Bronchial epithelial cell (primary cell): ENCODE data around the gene SYNGR3. TPM values are rescaled to one million over a fixed set of nuclear protein-coding genes. Genes with fewer than 3 reads are reported as not detected.

Experiments used
- DNase-seq: peaks from one replicate; pipeline ENCODE4 v3.0.0-alpha.2; 2010; ENCODE audit warnings: low read depth
- FAIRE-seq: peaks from 2 replicates; lab custom pipeline; 2011; peaks lifted over from hg19 to GRCh38; lab: Jason Lieb, UNC
- H3K27me3 ChIP-seq: 2 replicates; pipeline ENCODE4 v1.5.1; 2011; ENCODE audit warnings: low read length; ENCODE audit not compliant: control insufficient read depth, insufficient read depth
- H3K36me3 ChIP-seq: 2 replicates; pipeline ENCODE4 v1.5.1; 2011; ENCODE audit warnings: low read length; ENCODE audit not compliant: control insufficient read depth, insufficient read depth
- H3K4me3 ChIP-seq: 2 replicates; pipeline ENCODE4 v1.5.1; 2011; ENCODE audit warnings: mild to moderate bottlenecking, low read depth, low read length, control low read depth
- total RNA-seq: library from RNA; depleted of rRNA; stranded (reverse); fragments of >200 nt; gene quantifications from 2 replicates; pipeline ENCODE4 v1.2.1, GENCODE V29; 2014
- TF ChIP-seq, protein P1 (sequence below): IDR thresholded peaks from 2 replicates; pipeline ENCODE4 v1.5.1; 2011; ENCODE audit warnings: mild to moderate bottlenecking, moderate library complexity, low read length, control low read depth, inconsistent platforms; ENCODE audit not compliant: insufficient read depth, severe bottlenecking

The SYNGR3 gene
- total RNA-seq, 1 donor from 2014 or later, result 2.9 TPM

GRCh38 chr16:2001456-2002355 is 11.9 kb downstream of the SYNGR3 start:
- TF ChIP-seq, protein P1, sequence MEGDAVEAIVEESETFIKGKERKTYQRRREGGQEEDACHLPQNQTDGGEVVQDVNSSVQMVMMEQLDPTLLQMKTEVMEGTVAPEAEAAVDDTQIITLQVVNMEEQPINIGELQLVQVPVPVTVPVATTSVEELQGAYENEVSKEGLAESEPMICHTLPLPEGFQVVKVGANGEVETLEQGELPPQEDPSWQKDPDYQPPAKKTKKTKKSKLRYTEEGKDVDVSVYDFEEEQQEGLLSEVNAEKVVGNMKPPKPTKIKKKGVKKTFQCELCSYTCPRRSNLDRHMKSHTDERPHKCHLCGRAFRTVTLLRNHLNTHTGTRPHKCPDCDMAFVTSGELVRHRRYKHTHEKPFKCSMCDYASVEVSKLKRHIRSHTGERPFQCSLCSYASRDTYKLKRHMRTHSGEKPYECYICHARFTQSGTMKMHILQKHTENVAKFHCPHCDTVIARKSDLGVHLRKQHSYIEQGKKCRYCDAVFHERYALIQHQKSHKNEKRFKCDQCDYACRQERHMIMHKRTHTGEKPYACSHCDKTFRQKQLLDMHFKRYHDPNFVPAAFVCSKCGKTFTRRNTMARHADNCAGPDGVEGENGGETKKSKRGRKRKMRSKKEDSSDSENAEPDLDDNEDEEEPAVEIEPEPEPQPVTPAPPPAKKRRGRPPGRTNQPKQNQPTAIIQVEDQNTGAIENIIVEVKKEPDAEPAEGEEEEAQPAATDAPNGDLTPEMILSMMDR, result no peak
- Histone ChIP-seq H3K4me3 (no peak overlapping the region), H3K27me3 (no peaks in the 10 kb centered on the region), H3K36me3 (peaks cover 64% of the 10 kb centered on the region)
- FAIRE-seq, result no peak
- DNase-seq, result no peak

- FAIRE-seq (no peak), DNase-seq (no peak)
- peaks cover 64% of the 10 kb centered on the region for H3K36me3 ChIP-seq
- H3K27me3 ChIP-seq, result no peaks in the 10 kb centered on the region
- TF ChIP-seq, protein P1, result no peak
- no peak overlapping the region for H3K4me3 ChIP-seq
Observed at GRCh38 chr16:2002406-2003230, 12.8 kb downstream of the SYNGR3 start.

- no peak for DNase-seq
- FAIRE-seq, result peak; percentile 7
- Histone ChIP-seq H3K4me3 (no peak overlapping the region), H3K27me3 (no peaks in the 10 kb centered on the region), H3K36me3 (peaks cover 59% of the 10 kb centered on the region)
- TF ChIP-seq, protein P1, result no peak
Observed at GRCh38 chr16:2003231-2003826, 13.6 kb downstream of the SYNGR3 start.

- Histone ChIP-seq H3K27me3 (no peaks in the 10 kb centered on the region), H3K36me3 (peaks cover 56% of the 10 kb centered on the region), H3K4me3 (no peak overlapping the region)
- FAIRE-seq (no peak), DNase-seq (peak; percentile 69)
- TF ChIP-seq, protein P1, result peak; percentile 98
Observed at GRCh38 chr16:2003827-2004641, 14.3 kb downstream of the SYNGR3 start.

DNA sequence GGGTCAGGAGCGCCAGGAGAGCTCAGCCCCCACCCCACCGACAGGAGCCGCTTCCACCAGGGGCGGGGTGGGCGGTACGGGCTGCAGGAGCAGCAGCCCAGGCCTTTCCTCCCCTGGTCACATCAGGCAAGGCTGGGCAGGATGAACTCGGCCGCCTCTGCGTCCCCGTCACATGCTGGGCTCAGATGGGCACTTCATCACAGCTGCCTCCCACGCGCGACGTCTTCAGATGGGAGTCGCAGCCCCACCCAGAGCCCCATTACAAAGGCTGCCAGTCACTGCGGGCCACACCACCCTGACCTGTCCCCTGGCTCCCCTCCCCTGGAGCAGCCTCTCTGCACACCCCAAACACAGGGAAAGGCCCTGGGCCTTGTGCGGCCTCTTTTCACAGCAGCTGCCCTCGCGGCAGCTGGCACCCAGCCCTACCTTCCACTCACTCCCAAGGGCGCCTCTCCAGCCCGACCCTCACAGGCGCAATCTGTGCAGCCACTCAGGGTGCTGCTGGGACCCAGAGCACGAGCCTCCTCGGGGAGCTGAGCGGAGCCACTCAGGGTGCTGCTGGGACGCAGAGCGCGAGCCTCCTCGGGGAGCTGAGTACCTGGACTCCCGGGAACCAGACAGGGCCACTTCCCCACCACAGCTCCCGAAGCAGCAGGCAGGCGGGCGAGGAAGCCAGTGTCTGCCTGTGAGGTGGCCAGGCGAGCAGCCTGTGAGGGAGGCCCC is 15.2 kb downstream of the SYNGR3 start:
- no peak overlapping the region for H3K4me3 ChIP-seq
- FAIRE-seq, result no peak
- TF ChIP-seq, protein P1, result no peak
- peaks cover 51% of the 10 kb centered on the region for H3K36me3 ChIP-seq
- H3K27me3 ChIP-seq, result no peaks in the 10 kb centered on the region
- no peak for DNase-seq
